HL-60 (cell line): Measurements from ENCODE around the gene FBXW5.

Experiments
- CTCF ChIP-seq: IDR thresholded peaks from one replicate; pipeline ENCODE4 v1.5.1; 2011; ENCODE audit warnings: low read length, control low read depth, inconsistent platforms; ENCODE audit not compliant: insufficient read depth
- POLR2AphosphoS5 ChIP-seq: IDR thresholded peaks from 2 replicates; pipeline ENCODE4 v1.6.1; 2012; ENCODE audit warnings: low read depth
- REST ChIP-seq: IDR thresholded peaks from 2 replicates; pipeline ENCODE4 v1.6.1; 2012; ENCODE audit warnings: low read depth; ENCODE audit not compliant: insufficient replicate concordance

GRCh38 chr9:136925414-136926153 is 19.0 kb downstream of the FBXW5 start:
- TF ChIP-seq CTCF (no peak), POLR2AphosphoS5 (no peak; the same call in 1 of the 2 replicates), REST (no peak)
